ENCODE measurements around the gene UNC119.

DNA sequence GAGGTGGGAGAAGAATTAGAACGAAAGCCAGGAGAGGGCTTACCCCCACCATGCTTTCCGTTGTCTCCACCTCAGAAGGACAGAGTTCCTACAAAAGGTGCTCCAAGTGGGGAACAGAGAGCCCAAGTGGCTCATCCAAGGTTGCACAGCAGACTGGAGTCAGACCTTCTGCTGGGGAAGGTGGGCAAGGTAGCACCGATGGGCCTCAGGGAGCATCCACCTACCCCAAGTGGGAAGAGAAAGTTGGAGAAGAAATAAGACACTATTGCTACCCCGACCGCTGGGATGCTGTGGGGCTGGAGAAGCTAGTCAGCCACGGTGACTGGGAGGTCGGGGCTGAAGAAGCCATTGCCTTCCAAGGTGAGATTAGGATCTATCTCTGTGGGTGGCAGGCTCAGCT is 21.5 kb downstream of the UNC119 start:
- TF ChIP-seq, protein P1, sequence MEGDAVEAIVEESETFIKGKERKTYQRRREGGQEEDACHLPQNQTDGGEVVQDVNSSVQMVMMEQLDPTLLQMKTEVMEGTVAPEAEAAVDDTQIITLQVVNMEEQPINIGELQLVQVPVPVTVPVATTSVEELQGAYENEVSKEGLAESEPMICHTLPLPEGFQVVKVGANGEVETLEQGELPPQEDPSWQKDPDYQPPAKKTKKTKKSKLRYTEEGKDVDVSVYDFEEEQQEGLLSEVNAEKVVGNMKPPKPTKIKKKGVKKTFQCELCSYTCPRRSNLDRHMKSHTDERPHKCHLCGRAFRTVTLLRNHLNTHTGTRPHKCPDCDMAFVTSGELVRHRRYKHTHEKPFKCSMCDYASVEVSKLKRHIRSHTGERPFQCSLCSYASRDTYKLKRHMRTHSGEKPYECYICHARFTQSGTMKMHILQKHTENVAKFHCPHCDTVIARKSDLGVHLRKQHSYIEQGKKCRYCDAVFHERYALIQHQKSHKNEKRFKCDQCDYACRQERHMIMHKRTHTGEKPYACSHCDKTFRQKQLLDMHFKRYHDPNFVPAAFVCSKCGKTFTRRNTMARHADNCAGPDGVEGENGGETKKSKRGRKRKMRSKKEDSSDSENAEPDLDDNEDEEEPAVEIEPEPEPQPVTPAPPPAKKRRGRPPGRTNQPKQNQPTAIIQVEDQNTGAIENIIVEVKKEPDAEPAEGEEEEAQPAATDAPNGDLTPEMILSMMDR (IDR thresholded peaks at IDR 0.05; ENCODE audit: low read depth, low read length, poor library complexity, severe bottlenecking) = no peak
- no peak for TF ChIP-seq EZH2phosphoT487 (IDR thresholded peaks at IDR 0.05; ENCODE audit: borderline replicate concordance, low read length)
